Activated CD4-positive, alpha-beta T cell treated with anti-CD3 and anti-CD28 coated beads for 48 hours (primary cell): ENCODE measurements around the gene ATPAF2.

Experiments used
- DNase-seq: peaks from one replicate; pipeline ENCODE4 v3.0.0-alpha.2; 2020

Gene ATPAF2

GRCh38 chr17:18038149-18038850, 668 bp downstream of the ATPAF2 start:
- DNase-seq: peak; percentile 32

- DNase-seq: no peak
These were observed 1.5 kb downstream of the ATPAF2 start for GRCh38 chr17:18037486-18037885.

GRCh38 chr17:18035704-18036103, 3.3 kb downstream of the ATPAF2 start:
- DNase-seq: no peak

GRCh38 chr17:18033442-18034099, 5.4 kb downstream of the ATPAF2 start:
- DNase-seq: peak; percentile 53

GRCh38 chr17:18031955-18032354, 7.0 kb downstream of the ATPAF2 start:
- no peak for DNase-seq

GRCh38 chr17:18028952-18029540, 9.9 kb downstream of the ATPAF2 start:
- DNase-seq: no peak

GRCh38 chr17:18028114-18028951, 10.6 kb downstream of the ATPAF2 start:
- DNase-seq: no peak

GRCh38 chr17:18027280-18027679, 11.7 kb downstream of the ATPAF2 start:
- DNase-seq: no peak

- no peak for DNase-seq
These were observed 12.8 kb downstream of the ATPAF2 start for GRCh38 chr17:18025945-18026776.

- peak; percentile 50 for DNase-seq
These were observed 13.6 kb downstream of the ATPAF2 start for GRCh38 chr17:18025241-18025944.

- DNase-seq: no peak
These were observed 17.6 kb downstream of the ATPAF2 start for GRCh38 chr17:18021372-18021771.

GRCh38 chr17:18020971-18021370, 18.0 kb downstream of the ATPAF2 start:
- DNase-seq: no peak

- DNase-seq: no peak
These were observed 19.2 kb downstream of the ATPAF2 start for GRCh38 chr17:18019838-18020154.

GRCh38 chr17:18018411-18018921, 20.5 kb downstream of the ATPAF2 start:
- DNase-seq: no peak

GRCh38 chr17:18017958-18018357, 21.0 kb downstream of the ATPAF2 start:
- DNase-seq: no peak

GRCh38 chr17:18016426-18016825, 22.5 kb downstream of the ATPAF2 start:
- DNase-seq: no peak

GRCh38 chr17:18015593-18015992, 23.4 kb downstream of the ATPAF2 start:
- no peak for DNase-seq

GRCh38 chr17:18014006-18014405, 25.0 kb downstream of the ATPAF2 start:
- DNase-seq: no peak

- DNase-seq: no peak
These were observed 27.7 kb downstream of the ATPAF2 start for GRCh38 chr17:18011286-18011685.

GRCh38 chr17:18009609-18010420, 29.2 kb downstream of the ATPAF2 start:
- DNase-seq: no peak
